Peyer's patch (tissue), 4 donors: ENCODE measurements around the gene MYLK. TPM values are rescaled to one million over a fixed set of nuclear protein-coding genes. Genes with fewer than 3 reads are reported as not detected.

Source experiments
- DNase-seq, 3 donors: peaks; one replicate each; pipeline ENCODE4 v3.0.0-alpha.2; 2017 to 2019
- H3K27ac ChIP-seq, 4 donors: fragments of 200-600 bp; sonication (generic); one replicate each; pipeline ENCODE4 v1.5.1; 2016 to 2019
- H3K27me3 ChIP-seq, 2 donors: fragments of 200-600 bp; sonication (generic); one replicate each; pipeline ENCODE4 v1.5.1; 2019
- H3K36me3 ChIP-seq, 3 donors: fragments of 200-600 bp; sonication (generic); one replicate each; pipeline ENCODE4 v1.5.1; 2016 to 2019
- H3K4me1 ChIP-seq, 4 donors: fragments of 200-600 bp; sonication (generic); one replicate each; pipeline ENCODE4 v1.5.1; 2016 to 2019
- H3K4me3 ChIP-seq, 4 donors: fragments of 200-600 bp; sonication (generic); 1 replicate in 3 of 4; 2 replicates in 1 of 4; pipeline ENCODE4 v1.5.1; 2016 to 2019; ENCODE audit warnings: mild to moderate bottlenecking in 1 of 4
- H3K9me3 ChIP-seq, 4 donors: fragments of 200-600 bp; sonication (generic); one replicate each; pipeline ENCODE4 v1.5.1; 2016 to 2019; ENCODE audit warnings: mild to moderate bottlenecking in 1 of 4
- CTCF ChIP-seq, 6 experiments: fragments of 450-650 bp in 4 of 6; fragments of 200-600 bp in 2 of 6; sonication (generic) in 1 of 6; IDR thresholded peaks; one replicate each; pipeline ENCODE4 v1.5.1; 2017 to 2019; ENCODE audit warnings: antibody characterized with exemption in 6 of 6, mild to moderate bottlenecking in 3 of 6, moderate library complexity in 1 of 6
- POLR2A ChIP-seq, 2 donors: fragments of 450-650 bp; IDR thresholded peaks; one replicate each; pipeline ENCODE4 v1.5.1; 2017; ENCODE audit warnings: antibody characterized with exemption in 2 of 2, mild to moderate bottlenecking in 2 of 2, moderate library complexity in 2 of 2
- total RNA-seq, 4 donors: library from RNA; depleted of rRNA; stranded (reverse); fragments of >200 nt; gene quantifications; one replicate each; pipeline ENCODE4 v1.1.0, GENCODE V29; 2016

Gene MYLK
- total RNA-seq, 4 donors from 2014 or later = 81.3 to 117 (median 94.1) TPM

- Histone ChIP-seq H3K27ac (no peak overlapping the region), H3K27me3 (no peaks in the 10 kb centered on the region), H3K4me1 (no peaks in the 10 kb centered on the region), H3K36me3 (no peaks in the 10 kb centered on the region), H3K9me3 (peaks cover 0 to under 1% (median 0%) of the 10 kb centered on the region in 4 donors), H3K4me3 (no peak overlapping the region)
- TF ChIP-seq CTCF (IDR thresholded peaks at IDR 0.05) = no peak
- TF ChIP-seq POLR2A (IDR thresholded peaks at IDR 0.05) = no peak
- no peak for DNase-seq
Measured at GRCh38 chr3:123833398-123833785, 50.7 kb downstream of the MYLK start.

- H3K27ac ChIP-seq = no peak overlapping the region
- no peak for DNase-seq
- no peak overlapping the region for H3K4me3 ChIP-seq
- no peaks in the 10 kb centered on the region for H3K4me1 ChIP-seq
- no peaks in the 10 kb centered on the region for H3K36me3 ChIP-seq
- no peaks in the 10 kb centered on the region for H3K27me3 ChIP-seq
- TF ChIP-seq CTCF (IDR thresholded peaks at IDR 0.05) (no peak), POLR2A (IDR thresholded peaks at IDR 0.05) (no peak)
- peaks cover 0 to 6% (median 0%) of the 10 kb centered on the region in 4 donors for H3K9me3 ChIP-seq
Measured at GRCh38 chr3:123832692-123833397, 51.3 kb downstream of the MYLK start.

- Histone ChIP-seq H3K4me3 (no peak overlapping the region), H3K4me1 (no peaks in the 10 kb centered on the region), H3K9me3 (peaks cover 0 to 12% (median under 1%) of the 10 kb centered on the region in 4 donors), H3K27ac (no peak overlapping the region), H3K27me3 (no peaks in the 10 kb centered on the region), H3K36me3 (no peaks in the 10 kb centered on the region)
- DNase-seq = no peak
- no peak for TF ChIP-seq CTCF (IDR thresholded peaks at IDR 0.05)
- TF ChIP-seq POLR2A (IDR thresholded peaks at IDR 0.05) = no peak
Measured at GRCh38 chr3:123831420-123831819, 52.7 kb downstream of the MYLK start.

- H3K4me1 ChIP-seq = peaks cover 0 to 3% (median 0%) of the 10 kb centered on the region in 4 donors
- no peaks in the 10 kb centered on the region for H3K27me3 ChIP-seq
- H3K9me3 ChIP-seq = peaks cover 0 to 4% (median 0%) of the 10 kb centered on the region in 4 donors
- no peak for DNase-seq
- TF ChIP-seq POLR2A (IDR thresholded peaks at IDR 0.05) = no peak
- H3K36me3 ChIP-seq = no peaks in the 10 kb centered on the region
- H3K27ac ChIP-seq = no peak overlapping the region
- no peak overlapping the region for H3K4me3 ChIP-seq
Measured at GRCh38 chr3:123821920-123822319, 62.2 kb downstream of the MYLK start.

- Histone ChIP-seq H3K27me3 (no peaks in the 10 kb centered on the region), H3K4me3 (no peak overlapping the region), H3K4me1 (peaks cover 0 to 3% (median 0%) of the 10 kb centered on the region in 4 donors), H3K27ac (no peak overlapping the region), H3K36me3 (no peaks in the 10 kb centered on the region), H3K9me3 (no peaks in the 10 kb centered on the region)
- TF ChIP-seq CTCF (IDR thresholded peaks at IDR 0.05) (no peak), POLR2A (IDR thresholded peaks at IDR 0.05) (no peak)
- no peak for DNase-seq
Measured at GRCh38 chr3:123819949-123820348, 64.2 kb downstream of the MYLK start.

- no peaks in the 10 kb centered on the region for H3K9me3 ChIP-seq
- no peak for TF ChIP-seq POLR2A (IDR thresholded peaks at IDR 0.05)
- no peak for TF ChIP-seq CTCF (IDR thresholded peaks at IDR 0.05)
- no peak overlapping the region for H3K27ac ChIP-seq
- H3K36me3 ChIP-seq = no peaks in the 10 kb centered on the region
- no peak overlapping the region for H3K4me3 ChIP-seq
- H3K27me3 ChIP-seq = no peaks in the 10 kb centered on the region
- H3K4me1 ChIP-seq = peaks cover 0 to 3% (median 0%) of the 10 kb centered on the region in 4 donors
- no peak for DNase-seq
Measured at GRCh38 chr3:123818921-123819429, 65.2 kb downstream of the MYLK start.
